Activated CD4-positive, CD25-positive, alpha-beta regulatory T cell (primary cell): ENCODE results near the gene OR56B1.
"Not testable (repeated sequence)": the region's sequence is repeated elsewhere in the genome, so short reads cannot be mapped to it uniquely, and the experiment has no call there.

Experiments
- DNase-seq, 4 experiments: peaks; one replicate each; lab custom pipeline; 2025; lab: John Stamatoyannopoulos, UW

Gene OR56B1

GRCh38 chr11:5736396-5736795 lies at the start of gene OR56B1:
Gene OR56B1, plus strand, starts transcription at chr11:5736448. Its CDS starts 69 bp downstream, at chr11:5736517.
- DNase-seq, result no peak

GRCh38 chr11:5688482-5688881 lies 47.8 kb upstream of the OR56B1 start:
- no peak for DNase-seq

GRCh38 chr11:5689551-5689983 lies 46.7 kb upstream of the OR56B1 start, which contains the start of gene TRIM22:
Gene TRIM22, plus strand, starts transcription at chr11:5689790. Its CDS starts 6,443 bp downstream, at chr11:5696233.
- DNase-seq, result peak in 3 of 4 experiments; percentile 25 to 26 (median 25)

- DNase-seq, result no peak
These were observed 46.0 kb upstream of the OR56B1 start for GRCh38 chr11:5690216-5690615.

GRCh38 chr11:5690736-5691135 lies 45.5 kb upstream of the OR56B1 start:
- DNase-seq, result no peak

- not testable (repeated sequence) for DNase-seq
These were observed 44.8 kb upstream of the OR56B1 start for GRCh38 chr11:5691238-5691963.

GRCh38 chr11:5691964-5692361 lies 44.3 kb upstream of the OR56B1 start:
- no peak for DNase-seq

GRCh38 chr11:5694642-5695041 lies 41.6 kb upstream of the OR56B1 start:
- no peak for DNase-seq

GRCh38 chr11:5695580-5695979 lies 40.7 kb upstream of the OR56B1 start:
- DNase-seq, result no peak

- no peak for DNase-seq
These were observed 40.0 kb upstream of the OR56B1 start for GRCh38 chr11:5696210-5696609.

- no peak for DNase-seq
These were observed 38.0 kb upstream of the OR56B1 start for GRCh38 chr11:5698281-5698680.

GRCh38 chr11:5700421-5701054 lies 35.7 kb upstream of the OR56B1 start:
- DNase-seq, result no peak

- DNase-seq, result no peak
These were observed 35.1 kb upstream of the OR56B1 start for GRCh38 chr11:5701055-5701577.

- no peak for DNase-seq
These were observed 32.3 kb upstream of the OR56B1 start for GRCh38 chr11:5703741-5704536.

- DNase-seq, result no peak
These were observed 30.6 kb upstream of the OR56B1 start for GRCh38 chr11:5705688-5706087.

GRCh38 chr11:5712507-5712906 lies 23.7 kb upstream of the OR56B1 start:
- DNase-seq, result no peak

- no peak for DNase-seq
These were observed 22.6 kb upstream of the OR56B1 start for GRCh38 chr11:5713695-5714094.

GRCh38 chr11:5716518-5716917 lies 19.7 kb upstream of the OR56B1 start:
- not testable (repeated sequence) for DNase-seq

GRCh38 chr11:5719703-5720495 lies 16.3 kb upstream of the OR56B1 start:
- no peak for DNase-seq

- no peak for DNase-seq
These were observed 13.6 kb upstream of the OR56B1 start for GRCh38 chr11:5722622-5723021.

- no peak for DNase-seq
These were observed 9.9 kb upstream of the OR56B1 start for GRCh38 chr11:5726351-5726750.

- DNase-seq, result no peak
These were observed 8.6 kb upstream of the OR56B1 start for GRCh38 chr11:5727691-5728090.
